Measurements from ENCODE around the gene COMP. TPM values are rescaled to one million over a fixed set of nuclear protein-coding genes. Genes with fewer than 3 reads are reported as not detected.
"Not testable (repeated sequence)": the region's sequence is repeated elsewhere in the genome, so short reads cannot be mapped to it uniquely, and the experiment has no call there.

COMP gene
- total RNA-seq, 1 donor from 2014 or later = not detected

DNA sequence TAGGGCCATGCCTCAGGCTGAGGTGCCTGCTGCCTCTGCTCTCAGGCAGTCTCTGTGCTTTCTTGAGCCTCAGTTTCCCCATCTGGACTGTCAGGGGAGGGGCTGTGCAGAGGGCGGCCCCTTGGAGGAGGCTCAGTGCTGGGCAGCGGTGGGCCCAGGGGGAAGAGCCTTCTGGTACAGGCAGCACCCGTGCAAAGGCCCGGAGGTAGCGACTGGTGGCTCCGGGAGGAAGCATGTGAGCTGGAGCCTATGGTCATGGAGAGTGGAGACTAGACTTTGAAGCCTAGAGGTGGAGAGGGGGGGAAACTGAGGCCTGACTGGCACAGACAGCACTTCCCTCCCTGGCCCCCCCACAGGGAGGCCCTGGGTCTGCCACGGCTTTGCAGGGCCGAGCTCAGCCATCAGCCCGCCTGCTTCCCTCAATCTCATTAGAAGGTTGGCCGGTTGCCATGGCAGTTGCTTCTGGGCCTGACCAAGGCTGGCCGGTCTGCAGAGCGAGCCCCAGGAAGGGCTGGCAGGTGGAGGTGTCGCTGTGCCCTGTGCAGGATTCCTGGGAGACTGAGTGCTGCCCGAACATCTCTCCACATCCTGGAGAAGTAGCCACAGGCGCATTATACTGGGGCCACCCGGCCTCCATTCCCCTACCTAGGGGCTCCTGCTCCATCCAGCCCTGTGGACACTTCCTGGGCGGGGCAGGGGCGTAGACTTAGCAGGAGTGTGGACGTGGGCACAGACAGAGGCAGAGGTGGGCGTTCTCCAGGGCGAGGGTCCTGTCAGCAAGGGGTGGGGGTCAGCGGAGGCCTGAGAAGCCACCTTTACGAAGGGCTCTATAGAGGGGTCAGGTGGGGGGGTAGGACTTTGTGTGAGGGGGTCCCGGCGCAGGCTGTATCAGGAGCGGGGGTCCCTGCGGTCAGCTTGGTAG, 54.4 kb downstream of the COMP start:
- H3K9me3 Mint-ChIP-seq = no peaks in the 10 kb centered on the region
- intact Hi-C loops (cut with micrococcal nuclease) = no loop called here

DNA sequence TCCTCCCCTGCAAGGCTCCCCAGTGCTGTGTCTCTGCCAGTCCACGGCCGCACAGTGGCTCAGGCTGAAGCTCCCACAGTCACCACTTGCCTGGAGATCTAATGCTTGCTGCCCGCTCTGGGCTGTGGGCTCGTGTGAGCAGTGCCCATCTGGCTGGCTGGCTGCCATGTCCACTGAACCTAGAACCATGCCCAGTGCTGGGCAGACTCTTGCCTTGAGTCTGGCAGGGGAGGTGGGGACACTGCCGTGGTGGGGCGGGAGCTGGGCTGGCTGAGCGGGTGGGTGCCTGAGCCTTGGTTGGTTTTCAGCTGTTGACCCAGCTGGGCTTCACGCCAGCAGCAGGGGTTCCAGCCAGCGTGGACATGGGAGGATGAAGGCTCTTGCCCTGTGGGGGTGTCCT, 55.4 kb downstream of the COMP start:
- Mint-ChIP-seq H3K4me3 (no peak overlapping the region), H3K9me3 (no peaks in the 10 kb centered on the region), H3K36me3 (ENCODE audit: low read depth) (no peaks in the 10 kb centered on the region), H3K27ac (no peak overlapping the region), H3K27me3 (no peaks in the 10 kb centered on the region), H3K4me1 (peaks cover 2% of the 10 kb centered on the region)
- intact Hi-C loops (cut with micrococcal nuclease) = no loop called here
- DNase-seq = no peak

More for the DNA sequence above, 54.4 kb downstream of the COMP start:
- H3K27me3 Mint-ChIP-seq = no peaks in the 10 kb centered on the region
- H3K4me3 Mint-ChIP-seq = no peak overlapping the region
- no peaks in the 10 kb centered on the region for H3K36me3 Mint-ChIP-seq (ENCODE audit: low read depth)
- DNase-seq = no peak
- H3K27ac Mint-ChIP-seq = no peak overlapping the region
- H3K4me1 Mint-ChIP-seq = no peaks in the 10 kb centered on the region

DNA sequence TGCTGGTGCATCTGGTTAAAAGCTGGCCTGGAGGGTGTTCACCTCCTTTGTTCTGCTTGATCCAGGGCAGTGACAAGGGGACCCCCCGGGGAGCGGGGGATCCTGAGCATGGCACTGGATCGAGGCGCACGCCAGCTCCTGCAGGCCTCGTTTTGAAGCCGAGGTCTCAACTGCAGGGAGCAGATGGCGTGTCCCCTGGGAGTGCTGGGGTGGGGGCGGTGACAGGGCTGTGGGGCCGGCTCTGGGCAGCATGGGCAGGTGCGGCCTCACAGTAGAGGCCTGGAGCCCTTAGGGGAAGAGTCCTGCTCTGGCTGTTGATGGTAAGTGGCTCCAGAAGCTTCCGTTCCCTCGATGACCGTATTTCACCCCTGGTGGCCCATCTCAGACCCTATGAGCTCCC, 55.8 kb downstream of the COMP start:
- H3K27me3 Mint-ChIP-seq = no peaks in the 10 kb centered on the region
- DNase-seq = no peak
- H3K4me3 Mint-ChIP-seq = no peak overlapping the region
- no peaks in the 10 kb centered on the region for H3K36me3 Mint-ChIP-seq (ENCODE audit: low read depth)
- H3K9me3 Mint-ChIP-seq = no peaks in the 10 kb centered on the region
- H3K27ac Mint-ChIP-seq = no peak overlapping the region
- peaks cover 2% of the 10 kb centered on the region for H3K4me1 Mint-ChIP-seq
- intact Hi-C loops (cut with micrococcal nuclease) = no loop called here

DNA sequence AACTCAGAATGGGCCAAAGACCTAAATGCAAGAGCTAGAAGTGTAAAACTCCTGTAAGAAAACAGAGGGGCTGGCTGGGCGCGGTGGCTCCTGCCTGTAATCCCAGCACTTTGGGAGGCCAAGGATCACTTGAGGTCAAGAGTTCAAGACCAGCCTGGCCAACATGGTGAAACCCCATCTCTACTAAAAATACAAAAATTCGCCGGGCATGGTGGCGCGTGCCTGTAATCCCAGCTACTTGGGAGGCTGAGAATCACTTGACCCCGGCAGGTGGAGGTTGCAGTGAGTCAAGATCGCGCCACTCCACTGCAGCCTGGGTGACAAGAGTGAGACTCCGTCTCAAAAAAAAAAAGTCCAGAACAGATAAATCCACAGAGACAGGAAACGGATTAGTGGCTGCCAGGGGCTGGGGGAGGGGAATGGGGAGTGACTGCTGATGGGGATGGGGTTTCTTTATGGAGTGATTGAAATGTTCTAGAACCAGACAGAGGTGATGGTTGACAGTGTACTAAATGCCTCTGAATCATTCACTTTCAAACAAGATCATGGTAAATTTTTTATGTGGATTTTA, 57.3 kb downstream of the COMP start:
- H3K4me3 Mint-ChIP-seq; H3K36me3 Mint-ChIP-seq (ENCODE audit: low read depth); H3K27me3 Mint-ChIP-seq; H3K4me1 Mint-ChIP-seq; H3K9me3 Mint-ChIP-seq; intact Hi-C loops (cut with micrococcal nuclease); H3K27ac Mint-ChIP-seq; DNase-seq: not testable (repeated sequence)

DNA sequence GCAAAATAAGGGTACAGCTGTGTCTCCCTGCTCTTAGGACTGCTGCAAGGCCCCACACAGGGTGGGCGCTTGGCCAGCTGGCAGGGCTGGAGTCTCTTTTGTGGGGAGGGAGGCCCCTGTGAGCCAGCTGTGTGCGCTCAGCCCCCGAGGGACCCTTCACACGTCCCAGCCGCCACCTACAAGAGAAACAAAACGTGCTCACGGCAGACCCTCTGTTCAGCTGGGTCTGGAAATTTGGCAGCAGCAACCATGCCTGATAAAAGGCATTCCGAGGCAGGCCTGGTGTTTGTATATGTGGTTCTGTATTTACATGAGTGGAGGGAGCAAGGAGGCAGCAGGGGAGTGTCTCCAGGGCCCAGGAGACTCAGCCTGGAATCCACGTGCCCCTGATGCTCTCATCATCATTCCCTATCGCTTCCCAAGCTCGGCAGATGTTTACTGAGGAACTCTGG, 57.9 kb downstream of the COMP start:
- Mint-ChIP-seq H3K4me3 (no peak overlapping the region), H3K36me3 (ENCODE audit: low read depth) (no peaks in the 10 kb centered on the region), H3K4me1 (peaks cover 2% of the 10 kb centered on the region), H3K27ac (no peak overlapping the region), H3K9me3 (no peaks in the 10 kb centered on the region), H3K27me3 (no peaks in the 10 kb centered on the region)
- no peak for DNase-seq
- intact Hi-C loops (cut with micrococcal nuclease) = no loop called here

Other genes starting within 250 kb of the COMP start
- 170 and 173 TPM in 2 replicates for gene FKBP8, start 247.7 kb downstream of the COMP start, total RNA-seq
- gene KXD1, start 233.4 kb downstream of the COMP start, total RNA-seq = 124 and 134 TPM in 2 replicates
- 1,581 and 1,604 TPM in 2 replicates for gene UBA52, start 219.4 kb downstream of the COMP start, total RNA-seq
- gene REX1BD, start 202.5 kb downstream of the COMP start, total RNA-seq = 130 and 138 TPM in 2 replicates
- not detected in 2 replicates for gene CRLF1, start 184.5 kb downstream of the COMP start, total RNA-seq
- gene TMEM59L, start 178.4 kb downstream of the COMP start, total RNA-seq = not detected in 2 replicates
- 12.1 and 14.0 TPM in 2 replicates for gene KLHL26, start 154.3 kb downstream of the COMP start, total RNA-seq
- gene CRTC1, start 107.6 kb downstream of the COMP start, total RNA-seq = 7.1 and 7.2 TPM in 2 replicates
- 97.6 and 110 TPM in 2 replicates for gene UPF1, start 40.7 kb upstream of the COMP start, total RNA-seq
- 0.14 and 0.23 TPM in 2 replicates for gene CERS1, start 104.9 kb upstream of the COMP start, total RNA-seq
- gene COPE, start 128.1 kb upstream of the COMP start, total RNA-seq = 206 and 231 TPM in 2 replicates
- gene DDX49, start 128.4 kb upstream of the COMP start, total RNA-seq = 93.2 and 94.9 TPM in 2 replicates
- 1.3 and 1.4 TPM in 2 replicates for gene HOMER3, start 149.9 kb upstream of the COMP start, total RNA-seq
- 114 and 128 TPM in 2 replicates for gene SUGP2, start 242.2 kb upstream of the COMP start, total RNA-seq
- gene ARMC6, start 242.3 kb upstream of the COMP start, total RNA-seq = 57.7 and 61.9 TPM in 2 replicates

Measured in activated CD4-positive, alpha-beta T cell treated with anti-CD3 and anti-CD28 coated beads, Interleukin-2, amount 10 ng/mL, durations not matched to agents 24 days and 14 days (primary cell).